NAMALWA (cell line): Measurements from ENCODE around the gene GBA3.

ENCODE experiments used
- DNase-seq: peaks from one replicate; pipeline ENCODE4 v3.0.0-alpha.2; 2015; ENCODE audit warnings: low spot score

Gene GBA3

GRCh38 chr4:22692736-22693135 is at the start of gene GBA3:
Gene GBA3 (plus strand): TSS chr4:22692937.
- DNase-seq: no peak

DNA sequence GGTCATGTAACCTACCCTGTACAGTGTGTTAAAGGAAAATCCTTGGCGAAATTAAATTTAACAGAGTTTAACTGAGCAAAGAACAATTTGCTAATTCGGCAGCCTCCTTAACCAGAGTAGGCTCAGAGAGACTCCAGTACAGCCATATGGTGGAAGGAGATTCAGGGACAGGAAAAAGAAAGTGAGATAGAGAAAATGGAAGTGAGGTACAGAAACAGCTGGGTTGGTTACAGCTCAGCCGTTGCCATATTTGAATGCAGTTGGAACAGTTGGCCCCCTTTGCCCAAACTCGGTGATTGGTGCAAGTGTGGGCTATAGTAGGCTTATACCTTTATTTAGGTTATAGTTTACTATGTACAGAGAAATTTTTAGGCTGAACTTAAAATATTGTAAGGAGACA is 48.8 kb upstream of the GBA3 start:
- DNase-seq: no peak

GRCh38 chr4:22645481-22646182 is 47.1 kb upstream of the GBA3 start:
- no peak for DNase-seq

- no peak for DNase-seq
Measured at GRCh38 chr4:22648996-22649395, 43.7 kb upstream of the GBA3 start.

DNA sequence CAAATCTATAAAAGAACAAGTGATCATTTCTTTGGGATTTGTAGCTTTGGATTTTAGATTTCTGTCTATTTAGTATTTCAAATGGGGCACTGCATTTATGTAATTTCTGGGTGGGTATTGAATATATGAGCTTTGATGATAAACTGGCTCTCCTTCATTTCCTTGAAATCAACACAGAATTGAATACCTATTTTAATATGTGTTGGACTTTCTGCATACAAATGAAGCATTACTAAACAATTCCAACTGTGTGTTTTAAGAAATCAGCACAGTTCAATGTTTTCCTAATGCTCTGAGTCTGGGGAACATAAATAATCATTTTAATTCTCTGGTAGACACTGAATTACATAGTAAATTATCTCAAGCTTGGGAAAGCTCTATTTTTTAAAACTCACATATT is 42.0 kb upstream of the GBA3 start:
- no peak for DNase-seq

DNA sequence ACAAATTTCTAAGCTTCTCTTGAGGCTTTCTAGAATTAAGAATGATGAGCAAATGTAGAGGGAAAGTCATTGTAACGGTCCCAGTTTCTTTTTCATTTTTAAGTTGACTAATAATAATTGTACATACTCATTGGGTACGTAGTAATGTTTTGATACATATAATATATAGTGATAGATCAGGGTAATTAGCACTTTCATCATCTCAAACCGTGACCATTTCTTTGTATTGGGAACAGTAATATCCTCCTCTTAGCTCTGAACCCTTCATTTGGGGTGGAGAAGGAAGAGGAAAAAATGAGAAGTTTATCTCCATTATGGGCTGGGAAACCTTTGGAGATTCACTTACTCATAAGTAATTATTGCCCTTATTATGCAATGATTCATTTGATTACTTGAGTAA is 39.0 kb upstream of the GBA3 start:
- no peak for DNase-seq

DNA sequence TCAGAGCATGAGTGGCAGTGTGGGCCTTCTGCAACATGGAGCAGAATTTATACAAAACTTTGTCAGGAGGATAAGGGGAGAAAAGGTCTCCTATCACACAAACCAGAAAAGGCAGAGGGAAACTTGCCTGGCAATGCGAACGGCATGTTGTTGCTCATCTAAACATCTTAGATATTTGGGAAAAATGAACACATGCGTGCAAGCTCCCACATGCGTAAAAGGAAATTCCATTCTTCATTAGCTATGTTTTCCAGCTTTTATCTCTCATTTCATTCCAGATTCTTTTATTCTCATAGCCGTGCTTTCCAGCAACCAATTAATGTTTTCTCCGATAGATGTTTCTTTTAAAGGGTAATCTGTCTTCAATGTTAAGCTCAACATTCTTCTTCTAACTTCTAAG is 31.3 kb upstream of the GBA3 start:
- no peak for DNase-seq

GRCh38 chr4:22667332-22667940 is 25.3 kb upstream of the GBA3 start:
- no peak for DNase-seq

GRCh38 chr4:22668301-22668700 is 24.4 kb upstream of the GBA3 start:
- DNase-seq: no peak

- no peak for DNase-seq
Measured at GRCh38 chr4:22668702-22669101, 24.0 kb upstream of the GBA3 start.

DNA sequence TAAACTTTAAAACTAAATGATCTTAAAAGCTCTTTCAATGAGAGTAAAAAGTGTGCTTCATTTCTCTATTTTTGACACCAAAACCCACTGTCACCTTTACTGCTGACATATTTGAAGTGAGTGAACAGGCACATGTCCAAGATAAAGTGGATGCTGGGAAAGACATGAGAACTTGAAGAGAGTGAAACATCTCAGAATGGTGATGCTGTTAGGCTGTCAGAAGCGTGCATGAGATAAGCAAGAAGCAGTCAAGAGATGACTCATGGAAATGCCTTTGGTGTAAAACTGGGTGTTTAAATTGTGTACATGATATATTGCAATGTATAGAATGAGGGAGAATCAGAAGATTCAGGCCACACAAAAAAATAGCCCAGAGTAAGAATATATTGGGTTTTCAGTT is 21.8 kb upstream of the GBA3 start:
- DNase-seq: no peak

- DNase-seq: no peak
Measured at GRCh38 chr4:22672519-22672918, 20.2 kb upstream of the GBA3 start.

DNA sequence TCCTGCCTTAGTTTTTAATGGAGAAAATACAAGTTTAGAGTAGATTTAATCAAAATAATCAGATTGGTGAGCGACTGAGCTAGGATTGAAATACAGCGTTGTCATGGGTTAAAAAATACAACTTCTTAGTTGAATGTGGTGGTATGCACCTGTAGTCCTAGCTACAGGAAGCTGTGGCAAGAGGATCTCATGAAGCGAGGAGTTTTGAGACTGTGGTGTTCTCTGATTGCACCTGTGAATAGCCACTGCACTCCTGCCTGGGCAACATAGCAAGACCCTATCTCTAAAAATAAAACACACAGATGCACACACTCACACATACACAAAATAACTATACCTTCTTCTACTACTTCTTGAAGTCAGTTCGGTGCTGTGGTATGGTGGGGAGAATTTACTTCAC is 19.8 kb upstream of the GBA3 start:
- DNase-seq: no peak

GRCh38 chr4:22674700-22675099 is 18.0 kb upstream of the GBA3 start:
- no peak for DNase-seq

DNA sequence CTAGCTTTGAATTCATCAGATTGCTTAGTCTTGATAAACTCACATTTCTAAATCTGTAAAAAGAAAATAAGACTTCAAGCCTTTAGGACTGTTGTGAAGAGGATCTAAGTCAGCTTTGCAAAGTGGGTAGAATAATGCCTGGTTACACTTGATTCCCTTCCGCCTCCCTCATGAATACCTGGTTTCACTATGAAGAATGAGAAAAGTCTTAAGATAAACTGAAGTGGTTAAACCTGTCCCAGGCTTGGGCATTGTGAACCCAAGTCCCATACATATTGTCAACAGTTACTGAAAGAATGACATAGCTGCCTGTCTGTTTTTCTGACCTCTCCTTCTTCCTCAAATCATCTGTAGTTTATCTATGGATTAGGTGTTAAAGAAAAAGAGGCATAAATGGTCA is 16.7 kb upstream of the GBA3 start:
- DNase-seq: no peak

- DNase-seq: no peak
Measured at GRCh38 chr4:22677780-22678179, 15.0 kb upstream of the GBA3 start.

- DNase-seq: no peak
Measured at GRCh38 chr4:22678940-22679854, 13.5 kb upstream of the GBA3 start.

DNA sequence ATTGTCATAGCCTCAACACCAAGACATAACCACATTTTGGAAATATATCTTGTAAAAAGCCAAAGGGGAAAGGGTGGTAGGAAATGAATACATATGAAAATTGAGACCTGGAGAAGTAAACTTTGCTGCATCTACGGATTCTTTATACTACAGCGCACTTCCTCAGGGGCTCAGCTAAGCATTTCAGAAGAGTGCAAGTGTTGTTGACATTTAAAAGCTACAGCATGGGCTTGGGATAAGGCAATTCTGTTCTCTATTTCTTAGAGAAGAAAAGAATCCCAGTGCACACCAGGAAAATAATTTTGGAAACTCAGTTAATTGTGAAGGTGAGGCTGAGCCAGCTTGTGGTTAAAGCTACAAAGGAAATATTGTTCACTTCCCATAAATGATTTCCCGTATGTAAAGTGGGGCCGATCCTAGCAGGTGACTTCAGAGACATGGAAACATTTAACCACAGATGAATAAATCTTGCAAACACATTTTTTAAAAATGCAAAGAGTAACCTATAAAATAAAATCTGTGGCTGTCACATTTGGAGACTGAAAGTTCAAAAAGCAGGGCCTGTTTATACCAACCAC is 12.6 kb upstream of the GBA3 start:
- no peak for DNase-seq

DNA sequence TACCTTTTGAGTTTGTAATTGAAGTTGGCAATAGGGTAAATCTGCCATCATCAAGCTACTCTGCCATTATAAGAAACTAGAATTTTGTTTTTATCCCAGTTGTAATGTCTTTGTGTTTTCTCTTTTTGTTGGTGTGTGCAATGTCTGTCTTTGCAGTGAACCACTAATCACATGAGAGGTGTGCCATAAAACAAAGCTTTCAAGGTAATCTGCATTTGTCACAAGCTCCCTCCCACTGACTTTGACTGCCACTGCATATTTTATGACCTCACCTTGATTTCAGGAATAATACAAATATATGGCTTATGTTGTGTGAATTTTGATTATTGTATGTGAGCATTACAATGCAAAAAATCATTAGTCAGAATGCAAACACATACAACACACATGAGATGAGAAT is 9.0 kb upstream of the GBA3 start:
- DNase-seq: no peak

DNA sequence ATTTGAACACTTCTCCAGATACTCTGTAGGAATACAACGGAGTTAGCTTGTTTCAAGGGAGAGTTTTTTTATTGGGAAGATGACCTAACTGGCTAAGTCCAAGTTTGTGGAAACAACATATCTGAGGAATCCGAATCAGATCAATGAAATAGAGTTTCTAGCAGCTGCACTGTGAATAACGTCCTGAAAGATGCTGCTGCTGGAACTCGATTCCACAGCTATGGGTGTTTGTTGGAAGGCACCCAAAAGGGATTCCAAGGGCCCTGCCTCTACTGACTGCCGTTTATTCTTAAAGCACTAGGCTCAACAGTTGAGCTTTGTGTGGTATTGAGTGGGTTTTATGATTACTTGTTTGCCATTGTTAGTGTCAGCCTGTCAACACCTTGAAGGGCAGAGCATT is 6.6 kb upstream of the GBA3 start:
- no peak for DNase-seq

DNA sequence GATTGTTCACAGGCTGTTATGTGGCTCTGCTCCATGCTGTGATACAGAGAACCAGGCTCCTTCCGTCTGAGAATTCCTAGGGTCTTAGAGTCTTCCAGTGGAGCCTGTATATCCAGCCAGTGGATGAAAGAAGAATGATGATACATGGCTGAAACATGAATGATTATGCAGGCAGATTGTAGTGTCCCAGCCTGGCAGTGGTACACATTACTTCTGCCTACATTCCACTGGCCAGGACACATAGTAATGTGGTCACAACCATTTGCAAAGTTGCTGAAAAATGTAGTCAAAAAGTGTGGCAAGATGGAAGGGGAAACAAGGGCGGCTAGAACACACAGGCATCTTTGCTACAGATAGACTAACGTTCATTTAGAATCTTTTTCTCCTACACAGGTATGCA is 4.5 kb upstream of the GBA3 start:
- DNase-seq: no peak

DNA sequence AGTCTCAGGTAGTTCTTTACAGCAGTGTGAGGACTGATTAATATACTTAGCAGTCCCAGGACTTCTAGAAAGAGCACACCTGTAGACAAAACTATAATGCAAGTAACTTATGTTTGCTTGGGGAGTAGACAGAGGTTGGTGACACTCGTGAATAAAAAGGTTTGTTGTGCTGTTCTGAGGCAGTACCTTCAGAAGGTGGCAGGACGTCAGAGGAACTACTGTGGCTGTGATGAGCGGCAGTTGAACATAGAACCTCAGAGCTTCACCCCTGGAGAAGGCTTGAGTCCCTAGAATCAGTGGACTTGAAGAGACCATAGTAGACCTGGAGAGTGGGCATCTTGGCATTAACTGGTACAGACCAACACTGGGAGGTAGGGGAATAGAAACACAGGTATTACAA is 3.3 kb upstream of the GBA3 start:
- DNase-seq: no peak

DNA sequence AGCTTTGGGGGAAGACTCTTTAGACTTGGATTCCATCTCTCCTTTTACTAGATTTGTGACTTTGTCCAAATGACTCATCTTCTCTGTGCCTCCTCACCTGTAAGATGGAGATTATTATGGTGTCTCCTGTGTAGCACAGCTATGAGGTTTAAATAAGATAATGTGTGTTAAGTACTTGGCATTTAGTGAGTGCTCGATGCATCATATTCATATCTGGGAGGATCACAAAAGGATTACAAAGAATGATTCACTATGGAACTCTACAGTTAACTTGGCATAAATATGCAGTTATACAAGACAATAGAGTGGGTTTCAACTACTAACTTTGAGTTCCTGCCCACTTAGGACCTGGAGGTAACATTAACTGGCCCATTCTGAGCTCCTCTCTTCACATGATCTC is 2.3 kb downstream of the GBA3 start:
- DNase-seq: no peak
